Esophagus squamous epithelium (tissue), 5 donors: ENCODE data around the gene UROS. TPM values are rescaled to one million over a fixed set of nuclear protein-coding genes. Genes with fewer than 3 reads are reported as not detected.
A peak's percentile ranks its signal among the peaks of the same experiment; 100 is the strongest.

ENCODE experiments used
- DNase-seq: peaks from one replicate; lab custom pipeline; 2025; lab: John Stamatoyannopoulos, UW
- H3K27ac ChIP-seq, 4 donors: fragments of 200-600 bp; sonication (generic); one replicate each; pipeline ENCODE4 v1.5.1; 2016 to 2019; ENCODE audit warnings: mild to moderate bottlenecking in 1 of 4
- H3K27me3 ChIP-seq, 4 donors: fragments of 200-600 bp; sonication (generic); 1 replicate in 3 of 4; 2 replicates in 1 of 4; pipeline versions ENCODE4 v1.5.1 to v1.6.0; 2017 to 2021; ENCODE audit warnings: antibody characterized with exemption in 1 of 4
- H3K36me3 ChIP-seq, 3 donors: fragments of 200-600 bp; sonication (generic); one replicate each; pipeline ENCODE4 v1.5.1; 2016 to 2019
- H3K4me1 ChIP-seq, 3 donors: fragments of 200-600 bp; sonication (generic); one replicate each; pipeline ENCODE4 v1.5.1; 2017 to 2019
- H3K4me3 ChIP-seq, 4 donors: fragments of 200-600 bp; sonication (generic); 1 replicate in 3 of 4; 2 replicates in 1 of 4; pipeline ENCODE4 v1.5.1; 2016 to 2019; ENCODE audit warnings: mild to moderate bottlenecking in 2 of 4, moderate library complexity in 1 of 4
- H3K9me3 ChIP-seq, 3 donors: fragments of 200-600 bp; sonication (generic); one replicate each; pipeline ENCODE4 v1.5.1; 2016 to 2019
- POLR2A ChIP-seq, 4 donors: fragments of 450-650 bp; IDR thresholded peaks; one replicate each; pipeline ENCODE4 v1.6.1; 2017; ENCODE audit warnings: antibody characterized with exemption in 4 of 4, mild to moderate bottlenecking in 4 of 4, moderate library complexity in 3 of 4
- WGBS, 2 donors: methylation state at CpG; one replicate each; pipeline ENCODE4 v1.1.5; 2018; 5-methylcytosine and 5-hydroxymethylcytosine counted together
- intact Hi-C: fragments of 100-400 bp; cut with DNase I; formaldehyde crosslinking; loops from one replicate; pipeline ENCODE4 v1.15.0; 2022
- total RNA-seq, 4 donors: library from RNA; depleted of rRNA; stranded (reverse); fragments of >200 nt; gene quantifications; one replicate each; pipeline ENCODE4 v1.1.0, GENCODE V29; 2016
- TF ChIP-seq, protein P1 (sequence below), 6 experiments: fragments of 450-650 bp in 4 of 6; fragments of 200-600 bp in 2 of 6; sonication (generic) in 2 of 6; IDR thresholded peaks; one replicate each; pipeline ENCODE4 v1.5.1; 2016 to 2019; ENCODE audit warnings: antibody characterized with exemption in 6 of 6, mild to moderate bottlenecking in 4 of 6, moderate library complexity in 4 of 6
- donor health status: DM: yes; HTN: yes; CAD: no.

UROS gene
- total RNA-seq, 4 donors from 2014 or later = 17.5 to 40.7 (median 23.8) TPM

DNA sequence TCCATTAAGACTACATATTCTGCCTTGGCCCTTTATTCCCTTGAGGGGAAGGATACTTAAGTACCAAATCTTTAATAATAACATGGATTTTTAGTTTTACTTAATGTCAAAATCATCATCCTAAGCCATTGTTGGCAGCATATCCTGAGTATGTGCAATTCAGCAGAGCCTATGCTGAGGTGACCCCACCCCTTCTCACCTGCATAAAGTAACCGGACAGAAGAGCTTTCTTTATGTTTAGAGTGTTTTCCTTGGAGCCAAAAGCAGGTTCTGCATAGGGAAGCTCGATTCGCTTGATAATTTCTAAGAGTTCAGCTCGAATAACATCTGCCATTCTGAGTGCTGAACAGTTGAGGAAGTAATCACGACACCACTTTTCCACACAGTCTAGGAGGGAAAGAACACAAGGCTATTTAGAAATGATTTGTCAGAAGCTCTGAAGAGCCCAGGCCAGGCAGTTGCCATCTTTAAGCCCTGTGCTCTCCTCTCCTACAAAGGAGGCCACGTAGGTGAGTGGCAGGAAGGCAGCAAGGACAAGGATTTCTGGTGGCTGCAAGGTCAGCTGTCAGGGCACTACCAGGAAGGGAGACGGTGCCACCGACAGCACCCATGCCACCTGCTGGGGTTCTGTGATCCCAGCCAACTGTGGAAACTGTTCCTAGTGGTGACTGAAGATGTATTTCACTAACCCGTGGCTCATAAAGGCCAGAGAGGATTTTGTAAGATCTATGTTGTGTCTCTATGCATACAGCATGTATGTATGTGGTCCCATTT is 15.9 kb upstream of the UROS start:
- no peak overlapping the region for H3K27ac ChIP-seq
- WGBS, 2 donors = 81% methylated on average over 4 to 7 of the region's 9 CpGs

DNA sequence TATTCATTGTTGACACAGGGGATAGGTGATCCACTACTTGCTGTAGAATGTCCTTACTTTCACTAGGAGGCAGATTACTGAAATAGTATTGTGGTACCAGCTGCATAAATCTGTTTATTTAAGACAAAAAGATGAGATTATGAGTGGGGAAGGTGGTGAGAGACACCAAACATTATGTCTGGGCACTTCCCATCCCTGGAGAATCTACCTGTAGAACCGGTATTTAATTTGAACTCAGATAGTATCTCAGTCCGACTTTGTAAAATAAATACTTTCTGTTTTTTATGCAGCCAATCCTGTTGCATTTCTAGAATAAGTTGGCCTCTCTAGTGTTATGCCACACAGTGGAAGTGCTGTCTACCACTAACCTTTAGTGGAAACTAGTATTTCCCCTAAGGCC is 13.7 kb upstream of the UROS start:
- 59 to 81% methylated on average over 2 of the region's 2 CpGs for WGBS, 2 donors
- no peak for DNase-seq
- TF ChIP-seq, protein P1, sequence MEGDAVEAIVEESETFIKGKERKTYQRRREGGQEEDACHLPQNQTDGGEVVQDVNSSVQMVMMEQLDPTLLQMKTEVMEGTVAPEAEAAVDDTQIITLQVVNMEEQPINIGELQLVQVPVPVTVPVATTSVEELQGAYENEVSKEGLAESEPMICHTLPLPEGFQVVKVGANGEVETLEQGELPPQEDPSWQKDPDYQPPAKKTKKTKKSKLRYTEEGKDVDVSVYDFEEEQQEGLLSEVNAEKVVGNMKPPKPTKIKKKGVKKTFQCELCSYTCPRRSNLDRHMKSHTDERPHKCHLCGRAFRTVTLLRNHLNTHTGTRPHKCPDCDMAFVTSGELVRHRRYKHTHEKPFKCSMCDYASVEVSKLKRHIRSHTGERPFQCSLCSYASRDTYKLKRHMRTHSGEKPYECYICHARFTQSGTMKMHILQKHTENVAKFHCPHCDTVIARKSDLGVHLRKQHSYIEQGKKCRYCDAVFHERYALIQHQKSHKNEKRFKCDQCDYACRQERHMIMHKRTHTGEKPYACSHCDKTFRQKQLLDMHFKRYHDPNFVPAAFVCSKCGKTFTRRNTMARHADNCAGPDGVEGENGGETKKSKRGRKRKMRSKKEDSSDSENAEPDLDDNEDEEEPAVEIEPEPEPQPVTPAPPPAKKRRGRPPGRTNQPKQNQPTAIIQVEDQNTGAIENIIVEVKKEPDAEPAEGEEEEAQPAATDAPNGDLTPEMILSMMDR (IDR thresholded peaks at IDR 0.05) = no peak
- no peak for TF ChIP-seq POLR2A (IDR thresholded peaks at IDR 0.05)
- no peaks in the 10 kb centered on the region for H3K27me3 ChIP-seq
- no peaks in the 10 kb centered on the region for H3K4me1 ChIP-seq
- H3K27ac ChIP-seq = no peak overlapping the region
- peaks cover 6 to 100% (median 44%) of the 10 kb centered on the region in 3 donors for H3K36me3 ChIP-seq
- H3K4me3 ChIP-seq = no peak overlapping the region
- intact Hi-C loops = no loop called here
- H3K9me3 ChIP-seq = no peaks in the 10 kb centered on the region

More for the DNA sequence above, 15.9 kb upstream of the UROS start:
- no peak for TF ChIP-seq POLR2A (IDR thresholded peaks at IDR 0.05)
- TF ChIP-seq, protein P1 (IDR thresholded peaks at IDR 0.05) = no peak
- no peak for DNase-seq
- Histone ChIP-seq H3K9me3 (no peaks in the 10 kb centered on the region), H3K27me3 (no peaks in the 10 kb centered on the region), H3K36me3 (peaks cover 4 to 99% (median 42%) of the 10 kb centered on the region in 3 donors), H3K4me1 (no peaks in the 10 kb centered on the region), H3K4me3 (no peak overlapping the region)
- intact Hi-C loops = no loop called here

DNA sequence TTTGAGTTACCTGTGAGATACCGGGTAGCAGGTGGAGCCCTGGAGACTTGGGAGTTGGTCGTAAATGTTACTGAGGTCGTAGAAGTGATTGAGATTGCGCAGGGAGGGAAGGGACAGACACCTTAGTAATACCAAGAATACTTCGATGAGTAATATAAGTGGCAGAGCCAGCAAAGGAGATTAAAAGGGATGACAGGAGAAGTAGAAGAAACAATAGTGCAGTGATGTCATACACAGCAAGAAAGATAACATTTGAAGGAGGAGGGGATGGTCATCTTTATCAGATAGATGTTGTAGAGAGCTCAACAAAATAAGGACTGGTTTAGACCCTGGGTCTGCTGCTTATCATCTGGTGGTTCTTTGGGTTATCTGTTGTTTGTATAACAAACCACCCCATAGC is 5.3 kb upstream of the UROS start:
- Histone ChIP-seq H3K9me3 (no peaks in the 10 kb centered on the region), H3K27me3 (no peaks in the 10 kb centered on the region), H3K27ac (no peak overlapping the region), H3K4me1 (peaks cover 10 to 29% (median 17%) of the 10 kb centered on the region in 3 donors), H3K4me3 (no peak overlapping the region), H3K36me3 (peaks cover 7 to 74% (median 17%) of the 10 kb centered on the region in 3 donors)
- 75 to 84% methylated on average over 5 of the region's 5 CpGs for WGBS, 2 donors
- intact Hi-C loops = no loop called here
- DNase-seq = no peak
- TF ChIP-seq POLR2A (IDR thresholded peaks at IDR 0.05) = no peak
- TF ChIP-seq, protein P1 (IDR thresholded peaks at IDR 0.05) = no peak

DNA sequence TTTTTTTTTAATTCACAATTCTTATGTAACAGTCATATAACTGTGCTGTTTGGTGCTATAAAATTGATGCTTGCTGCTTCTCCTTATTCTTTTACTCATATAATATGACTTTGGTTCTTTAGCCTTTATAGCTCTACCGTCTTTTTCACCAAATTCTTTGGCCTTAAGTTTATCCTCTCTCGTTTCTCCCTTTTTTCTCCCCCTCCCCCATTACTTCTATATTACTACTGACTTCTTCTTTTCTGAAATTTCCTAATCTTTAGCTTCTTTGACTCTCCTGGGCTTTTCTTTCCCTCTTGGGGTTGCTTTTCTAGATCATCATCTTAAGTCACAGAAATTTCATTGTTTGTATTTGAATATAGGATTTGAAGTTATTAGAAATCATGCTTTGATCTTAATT is 4.1 kb upstream of the UROS start:
- Histone ChIP-seq H3K27ac (no peak overlapping the region), H3K36me3 (peaks cover 7 to 63% (median 9%) of the 10 kb centered on the region in 3 donors), H3K9me3 (no peaks in the 10 kb centered on the region), H3K27me3 (no peaks in the 10 kb centered on the region), H3K4me1 (peaks cover 14 to 34% (median 21%) of the 10 kb centered on the region in 3 donors), H3K4me3 (no peak overlapping the region)
- DNase-seq = no peak
- intact Hi-C loops = no loop called here
- 82 to 92% methylated on average over 2 of the region's 2 CpGs for WGBS, 2 donors
- no peak for TF ChIP-seq POLR2A (IDR thresholded peaks at IDR 0.05)
- TF ChIP-seq, protein P1 (IDR thresholded peaks at IDR 0.05) = no peak

DNA sequence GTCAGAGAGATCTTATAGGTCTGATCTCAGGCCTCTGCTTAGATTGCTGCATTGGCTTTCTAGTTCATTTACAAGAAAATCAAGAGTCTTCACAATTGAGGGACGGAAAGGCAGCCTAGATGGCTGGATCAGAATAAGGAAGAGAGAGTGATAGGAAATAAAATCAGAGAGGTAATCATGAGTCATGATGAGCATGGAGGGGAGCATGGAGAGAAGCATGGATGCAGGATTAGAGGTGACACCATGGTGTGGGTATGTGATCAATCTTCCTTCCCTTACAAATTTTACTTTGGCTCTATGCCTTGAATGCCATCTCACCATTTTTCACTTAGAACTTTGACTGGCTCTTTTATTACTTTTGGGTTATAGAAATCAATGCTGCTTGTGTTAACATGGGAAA is 1.7 kb upstream of the UROS start:
- DNase-seq = no peak
- 17 to 50% methylated on average over 1 of the region's 1 CpG for WGBS, 2 donors
- Histone ChIP-seq H3K36me3 (peaks cover 7 to 39% (median 9%) of the 10 kb centered on the region in 3 donors), H3K27ac (no peak overlapping the region), H3K27me3 (no peaks in the 10 kb centered on the region), H3K9me3 (no peaks in the 10 kb centered on the region), H3K4me1 (peaks cover 16 to 43% (median 29%) of the 10 kb centered on the region in 3 donors), H3K4me3 (peak overlapping the region; percentile 70 to 97 (median 84))
- intact Hi-C loops = no loop called here
- TF ChIP-seq POLR2A (IDR thresholded peaks at IDR 0.05) = no peak
- TF ChIP-seq, protein P1 (IDR thresholded peaks at IDR 0.05) = no peak
